ENCODE measurements around the gene ERAP2. TPM values are rescaled to one million over a fixed set of nuclear protein-coding genes. Genes with fewer than 3 reads are reported as not detected.

Gene ERAP2
- total RNA-seq, 4 donors from 2014 or later, result 5.7 to 20.9 (median 13.7) TPM

DNA sequence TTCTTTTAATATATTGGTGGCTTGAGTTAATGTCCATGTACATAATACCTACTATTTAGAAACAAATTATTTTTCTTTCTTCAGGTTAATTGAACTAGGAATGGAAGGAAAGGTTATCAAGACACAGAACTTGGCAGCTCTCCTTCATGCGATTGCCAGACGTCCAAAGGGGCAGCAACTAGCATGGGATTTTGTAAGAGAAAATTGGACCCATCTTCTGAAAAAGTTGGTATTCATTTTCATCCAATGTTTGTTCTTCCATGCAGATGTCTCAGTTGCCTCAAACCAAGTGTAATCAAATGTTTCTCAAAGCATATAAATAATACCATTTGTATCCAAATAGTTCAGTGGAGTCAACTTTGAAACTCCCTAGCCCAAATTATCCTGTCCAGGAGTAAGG lies 36.9 kb downstream of the ERAP2 start:
- WGBS, 2 donors, result 69 to 90% methylated on average over 2 of the region's 2 CpGs
- intact Hi-C loops (cut with DNase I), result no loop called here

DNA sequence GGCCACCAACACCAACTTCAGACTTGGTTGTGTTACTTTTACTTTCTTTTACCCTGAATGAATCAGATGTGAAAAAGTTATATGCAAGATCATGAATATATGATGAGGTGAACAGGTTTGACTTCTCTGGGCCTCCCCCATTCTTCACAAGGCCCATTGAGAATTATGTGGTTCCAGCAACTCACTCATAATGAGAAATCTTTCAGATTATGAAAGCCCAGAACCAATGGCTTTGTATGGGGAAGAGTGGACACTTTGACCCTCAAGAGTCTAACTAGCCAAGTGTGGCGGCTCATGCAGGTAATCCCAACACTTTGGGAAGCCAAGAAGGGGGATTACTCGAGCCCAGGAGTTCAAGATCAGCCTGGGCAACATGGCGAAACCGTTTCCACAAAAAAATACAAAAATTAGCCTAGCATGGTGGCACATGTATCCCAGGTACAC lies 43.5 kb downstream of the ERAP2 start:
- Histone ChIP-seq H3K36me3 (peaks cover 0 to 26% (median 0%) of the 10 kb centered on the region in 3 donors), H3K4me1 (peaks cover 0 to 36% (median 0%) of the 10 kb centered on the region in 3 donors), H3K4me3 (no peak overlapping the region), H3K27me3 (no peaks in the 10 kb centered on the region), H3K27ac (no peak overlapping the region), H3K9me3 (no peaks in the 10 kb centered on the region)
- 79 to 85% methylated on average over 4 of the region's 4 CpGs for WGBS, 2 donors
- intact Hi-C loops (cut with DNase I), result no loop called here
- no peak for DNase-seq
- TF ChIP-seq CTCF (IDR thresholded peaks at IDR 0.05), result no peak
- no peak for TF ChIP-seq POLR2A (IDR thresholded peaks at IDR 0.05)

More for the DNA sequence above, 36.9 kb downstream of the ERAP2 start:
- Histone ChIP-seq H3K27me3 (no peaks in the 10 kb centered on the region), H3K27ac (no peak overlapping the region), H3K4me1 (no peaks in the 10 kb centered on the region), H3K36me3 (peaks cover 0 to 62% (median 5%) of the 10 kb centered on the region in 3 donors), H3K4me3 (no peak overlapping the region), H3K9me3 (no peaks in the 10 kb centered on the region)
- DNase-seq, result no peak
- no peak for TF ChIP-seq POLR2A (IDR thresholded peaks at IDR 0.05)
- TF ChIP-seq CTCF (IDR thresholded peaks at IDR 0.05), result no peak

GRCh38 chr5:96920744-96921355 lies 44.5 kb downstream of the ERAP2 start:
- intact Hi-C loops (cut with DNase I), result no loop called here
- peak overlapping the region in 2 of 4 donors; percentile 17 to 43 for H3K27ac ChIP-seq

DNA sequence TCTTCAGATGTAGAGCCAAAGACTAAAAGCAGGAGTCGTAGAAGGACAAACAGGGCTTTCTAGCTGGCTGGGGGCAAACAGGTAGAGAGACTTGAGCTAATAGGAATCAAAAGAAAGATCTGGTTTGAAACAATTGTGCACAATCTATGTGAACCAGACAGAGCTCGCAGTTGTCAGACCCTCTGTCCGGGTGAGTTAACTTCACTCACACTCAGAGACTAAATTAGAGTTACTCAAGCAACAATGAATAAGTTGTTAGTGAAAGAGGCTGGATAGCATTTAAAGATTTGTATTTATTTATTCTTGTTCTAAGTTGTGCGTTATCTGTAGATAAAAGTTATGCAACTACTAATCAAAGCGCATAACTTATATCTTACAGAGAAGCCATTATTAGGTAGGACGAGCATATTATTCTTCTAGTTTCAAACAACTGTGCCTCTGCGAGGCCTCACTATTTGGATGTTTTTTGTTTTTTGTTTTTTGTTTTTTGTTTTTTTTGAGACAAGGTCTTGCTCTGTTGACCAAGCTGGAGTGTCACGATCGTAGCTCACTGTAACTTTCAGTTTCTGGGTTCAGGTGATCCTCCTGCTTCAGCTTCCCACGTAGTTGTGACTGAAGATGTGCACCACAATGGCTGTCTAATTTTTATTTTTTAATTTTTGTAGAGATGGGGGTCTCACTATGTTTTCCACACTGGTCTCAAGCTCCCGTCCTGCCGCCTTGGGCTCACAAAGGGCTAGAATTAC lies 46.4 kb downstream of the ERAP2 start:
- no peak for DNase-seq
- WGBS, 2 donors, result 83 to 86% methylated on average over 10 of the region's 12 CpGs
- Histone ChIP-seq H3K27ac (no peak overlapping the region), H3K4me3 (no peak overlapping the region), H3K27me3 (no peaks in the 10 kb centered on the region), H3K9me3 (no peaks in the 10 kb centered on the region), H3K4me1 (peaks cover 0 to 40% (median 0%) of the 10 kb centered on the region in 3 donors), H3K36me3 (peaks cover 0 to 12% (median 0%) of the 10 kb centered on the region in 3 donors)
- intact Hi-C loops (cut with DNase I), result no loop called here
- TF ChIP-seq POLR2A (IDR thresholded peaks at IDR 0.05) (no peak), CTCF (IDR thresholded peaks at IDR 0.05) (no peak)

More at GRCh38 chr5:96920744-96921355, 44.5 kb downstream of the ERAP2 start:
- Histone ChIP-seq H3K9me3 (no peaks in the 10 kb centered on the region), H3K36me3 (peaks cover 0 to 23% (median 0%) of the 10 kb centered on the region in 3 donors), H3K4me3 (no peak overlapping the region), H3K27me3 (no peaks in the 10 kb centered on the region), H3K4me1 (peaks cover 0 to 40% (median 0%) of the 10 kb centered on the region in 3 donors)
- no peak for DNase-seq
- WGBS, 2 donors, result 51 to 70% methylated on average over 3 of the region's 3 CpGs
- TF ChIP-seq POLR2A (IDR thresholded peaks at IDR 0.05) (no peak), CTCF (IDR thresholded peaks at IDR 0.05) (no peak)

DNA sequence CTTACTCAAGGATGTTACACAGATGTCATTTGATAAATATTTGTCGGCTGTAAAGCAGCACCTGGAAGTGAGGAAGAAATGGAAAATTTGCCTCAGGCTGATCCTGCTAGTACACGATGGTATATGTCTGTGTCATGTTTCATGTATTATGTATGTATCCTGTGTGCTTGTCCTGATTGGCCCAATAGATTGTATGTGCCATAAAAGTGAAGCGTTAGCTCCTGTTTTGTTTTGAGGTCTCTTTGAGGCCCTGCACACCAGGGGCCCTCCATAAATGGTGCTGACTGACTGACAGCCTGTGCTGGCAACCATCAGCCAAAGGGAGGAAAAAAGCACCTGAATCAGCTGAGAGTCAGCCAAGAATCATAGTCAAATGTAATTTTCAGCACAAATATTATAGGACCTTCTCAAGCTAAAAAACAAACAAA lies 47.7 kb downstream of the ERAP2 start:
- DNase-seq, result no peak
- Histone ChIP-seq H3K4me3 (no peak overlapping the region), H3K27ac (no peak overlapping the region), H3K4me1 (peaks cover 0 to 40% (median 0%) of the 10 kb centered on the region in 3 donors), H3K9me3 (no peaks in the 10 kb centered on the region), H3K27me3 (no peaks in the 10 kb centered on the region), H3K36me3 (no peaks in the 10 kb centered on the region)
- intact Hi-C loops (cut with DNase I), result no loop called here
- TF ChIP-seq CTCF (IDR thresholded peaks at IDR 0.05), result no peak
- no peak for TF ChIP-seq POLR2A (IDR thresholded peaks at IDR 0.05)
- 35 to 37% methylated on average over 3 of the region's 3 CpGs for WGBS, 2 donors

Measured in esophagus squamous epithelium (tissue), 5 donors.